Spleen (tissue), 11 donors: Measurements from ENCODE around the gene GPHN. TPM values are rescaled to one million over a fixed set of nuclear protein-coding genes. Genes with fewer than 3 reads are reported as not detected.
A peak's percentile ranks its signal among the peaks of the same experiment; 100 is the strongest.

Source experiments
- DNase-seq: peaks from one replicate; pipeline ENCODE4 v3.0.0-alpha.2; 2020
- H3K27ac ChIP-seq, 8 donors: fragments of 200-600 bp; sonication (generic) in 7 of 8; 1 replicate in 4 of 8; 2 replicates in 4 of 8; pipeline versions ENCODE4 v1.5.0 to v1.8.0; 2016 to 2021; ENCODE audit warnings: inconsistent platforms in 4 of 8, mild to moderate bottlenecking in 4 of 8, moderate library complexity in 1 of 8
- H3K27me3 ChIP-seq, 7 donors: fragments of 200-600 bp; sonication (generic) in 6 of 7; replicated peaks in 1 of 7; 1 replicate in 4 of 7; 2 replicates in 3 of 7; pipeline versions ENCODE4 v1.5.0 to v1.8.0; 2016 to 2021; ENCODE audit warnings: inconsistent platforms in 3 of 7, mild to moderate bottlenecking in 1 of 7
- H3K36me3 ChIP-seq, 6 donors: fragments of 200-600 bp; sonication (generic) in 5 of 6; 1 replicate in 4 of 6; 2 replicates in 2 of 6; pipeline versions ENCODE4 v1.5.0 to v1.8.0; 2016 to 2021; ENCODE audit warnings: inconsistent platforms in 2 of 6
- H3K4me1 ChIP-seq, 6 donors: fragments of 200-600 bp; sonication (generic) in 5 of 6; 1 replicate in 3 of 6; 2 replicates in 3 of 6; pipeline versions ENCODE4 v1.5.0 to v1.8.0; 2016 to 2021; ENCODE audit warnings: inconsistent platforms in 3 of 6
- H3K4me3 ChIP-seq, 8 donors: fragments of 200-600 bp; sonication (generic) in 7 of 8; 1 replicate in 4 of 8; 2 replicates in 4 of 8; pipeline versions ENCODE4 v1.5.0 to v1.8.0; 2016 to 2021; ENCODE audit warnings: inconsistent platforms in 4 of 8, mild to moderate bottlenecking in 4 of 8, moderate library complexity in 2 of 8
- H3K9me3 ChIP-seq, 8 donors: fragments of 200-600 bp; sonication (generic) in 7 of 8; 1 replicate in 4 of 8; 2 replicates in 4 of 8; pipeline versions ENCODE4 v1.5.0 to v1.8.0; 2016 to 2021; ENCODE audit warnings: inconsistent platforms in 4 of 8
- CTCF ChIP-seq, 11 experiments: fragments of 200-600 bp in 7 of 11; fragments of 450-650 bp in 4 of 11; sonication (generic) in 4 of 11; IDR thresholded peaks in 8 of 11; conservative IDR thresholded peaks in 3 of 11; 1 replicate in 7 of 11; 2 replicates in 4 of 11; pipeline versions ENCODE4 v1.4.0 to v1.8.0; 2016 to 2021; ENCODE audit warnings: antibody characterized with exemption in 11 of 11, inconsistent platforms in 4 of 11, mild to moderate bottlenecking in 1 of 11
- POLR2A ChIP-seq, 3 donors: fragments of 450-650 bp; IDR thresholded peaks; one replicate each; pipeline ENCODE4 v1.5.1; 2017; ENCODE audit warnings: antibody characterized with exemption in 3 of 3, mild to moderate bottlenecking in 1 of 3
- POLR2AphosphoS5 ChIP-seq, 3 donors: sonication (generic); formaldehyde crosslinking; IDR thresholded peaks; one replicate each; pipeline ENCODE4 v1.5.1; 2017; ENCODE audit warnings: antibody characterized with exemption in 3 of 3
- WGBS, 5 donors: extraction: QIAGEN DNeasy Blood & Tissue Kit in 3 of 5; methylation state at CpG; one replicate each; pipeline versions ENCODE4 v1.1.5 to v1.1.7; 2013 to 2018; 5-methylcytosine and 5-hydroxymethylcytosine counted together
- intact Hi-C: fragments of 100-400 bp; cut with DNase I; formaldehyde crosslinking; loops from one replicate; pipeline ENCODE4 v1.15.0; 2023; ENCODE audit warnings: low total_unique reads
- polyA plus RNA-seq, 3 donors: library from polyadenylated mRNA; stranded (reverse); fragments of 200-250 nt; gene quantifications; one replicate each; pipeline ENCODE4 v1.2.1, GENCODE V29; 2013
- total RNA-seq, 7 donors: library from RNA; depleted of rRNA in 3 of 7; stranded (reverse); fragments of >200 nt in 3 of 7; fragmentation: NEBNext Ultra II Directional in 4 of 7; extraction: Animal tissue kit (Norgen Biotek cat#: 25700) in 4 of 7; gene quantifications; one replicate each; pipeline versions ENCODE4 v1.1.0 to v1.2.1, GENCODE V29; 2016 to 2021
- donor health status: healthy with polysubstance abuse.
- donor health status: DM: no; HTN: no; CAD: no; lungs with moderate emphysema.
- donor health status: DM: no; HTN: no; CAD: no.
- donor health status: Bipolar disorder and iron deficiency.
- donor health status: healthy.
- donor health status: DM: no; HTN: no; CAD: no.
- donor health status: DM: yes; HTN: yes; CAD: no.

GPHN gene
- total and polyA plus RNA-seq, 10 donors = 9.0 to 26.9 (median 15.7) TPM

GRCh38 chr14:67158566-67158965, 650.6 kb downstream of the GPHN start:
- TF ChIP-seq CTCF (IDR thresholded peaks at IDR 0.05 in 8 of 11, conservative IDR thresholded peaks at IDR 0.05 in 3 of 11) = no peak
- TF ChIP-seq POLR2AphosphoS5 (IDR thresholded peaks at IDR 0.05) = no peak
- no peak for TF ChIP-seq POLR2A (IDR thresholded peaks at IDR 0.05)
- no peaks in the 10 kb centered on the region for H3K27me3 ChIP-seq

GRCh38 chr14:67162385-67162784, 654.4 kb downstream of the GPHN start:
- Histone ChIP-seq H3K27me3 (no peaks in the 10 kb centered on the region), H3K4me1 (no peaks in the 10 kb centered on the region), H3K27ac (no peak overlapping the region), H3K36me3 (no peaks in the 10 kb centered on the region), H3K9me3 (no peaks in the 10 kb centered on the region), H3K4me3 (no peak overlapping the region)
- intact Hi-C loops = no loop called here
- WGBS, 5 donors = 85 to 92% (median 87%) methylated on average over 4 of the region's 4 CpGs
- no peak for DNase-seq
- no peak for TF ChIP-seq CTCF (IDR thresholded peaks at IDR 0.05 in 8 of 11, conservative IDR thresholded peaks at IDR 0.05 in 3 of 11)
- no peak for TF ChIP-seq POLR2A (IDR thresholded peaks at IDR 0.05)
- no peak for TF ChIP-seq POLR2AphosphoS5 (IDR thresholded peaks at IDR 0.05)

More at GRCh38 chr14:67158566-67158965, 650.6 kb downstream of the GPHN start:
- intact Hi-C loops = no loop called here
- no peaks in the 10 kb centered on the region for H3K4me1 ChIP-seq
- H3K36me3 ChIP-seq = no peaks in the 10 kb centered on the region
- H3K4me3 ChIP-seq = no peak overlapping the region
- no peaks in the 10 kb centered on the region for H3K9me3 ChIP-seq
- no peak overlapping the region for H3K27ac ChIP-seq
- no peak for DNase-seq

GRCh38 chr14:67166450-67166853, 658.5 kb downstream of the GPHN start:
- intact Hi-C loops = loop anchor here (5.0 kb wide), 1 partner anchor 121 kb away; no protein-coding TSS in a partner anchor
- no peak overlapping the region for H3K4me3 ChIP-seq
- no peak for TF ChIP-seq POLR2A (IDR thresholded peaks at IDR 0.05)
- TF ChIP-seq CTCF (IDR thresholded peaks at IDR 0.05 in 8 of 11, conservative IDR thresholded peaks at IDR 0.05 in 3 of 11) = peak; percentile 31 to 71 (median 56)
- no peak for TF ChIP-seq POLR2AphosphoS5 (IDR thresholded peaks at IDR 0.05)
- no peaks in the 10 kb centered on the region for H3K9me3 ChIP-seq
- no peak for DNase-seq
- 86 to 97% (median 91%) methylated on average over 5 of the region's 5 CpGs for WGBS, 5 donors
- no peak overlapping the region for H3K27ac ChIP-seq
- no peaks in the 10 kb centered on the region for H3K4me1 ChIP-seq
- H3K36me3 ChIP-seq = peaks cover 0 to 18% (median 0%) of the 10 kb centered on the region in 6 donors
- H3K27me3 ChIP-seq = no peaks in the 10 kb centered on the region

GRCh38 chr14:67167420-67168109, 659.6 kb downstream of the GPHN start:
- H3K27ac ChIP-seq = no peak overlapping the region
- peaks cover 0 to 9% (median 3%) of the 10 kb centered on the region in 8 donors for H3K9me3 ChIP-seq
- no peak for TF ChIP-seq CTCF (IDR thresholded peaks at IDR 0.05 in 8 of 11, conservative IDR thresholded peaks at IDR 0.05 in 3 of 11)
- TF ChIP-seq POLR2A (IDR thresholded peaks at IDR 0.05) = no peak
- no peak for TF ChIP-seq POLR2AphosphoS5 (IDR thresholded peaks at IDR 0.05)
- WGBS, 5 donors = 88 to 98% (median 95%) methylated on average over 2 of the region's 2 CpGs
- H3K4me3 ChIP-seq = no peak overlapping the region
- intact Hi-C loops = loop anchor here (5.0 kb wide), 1 partner anchor 120 kb away; no protein-coding TSS in a partner anchor
- H3K36me3 ChIP-seq = peaks cover 0 to 28% (median 2%) of the 10 kb centered on the region in 6 donors
- no peaks in the 10 kb centered on the region for H3K4me1 ChIP-seq
- DNase-seq = no peak
- H3K27me3 ChIP-seq = no peaks in the 10 kb centered on the region
